Measurements from ENCODE around the gene TUBA1C. TPM values are rescaled to one million over a fixed set of nuclear protein-coding genes. Genes with fewer than 3 reads are reported as not detected.
"Not testable (repeated sequence)": the region's sequence is repeated elsewhere in the genome, so short reads cannot be mapped to it uniquely, and the experiment has no call there.

Gene TUBA1C
- total RNA-seq, 1 donor from 2014 or later, result 50.9 TPM

- ATAC-seq (ENCODE audit: poor library complexity) (no peak), DNase-seq (no peak)
- intact Hi-C loops (cut with DNase I), result no loop called here
These were observed 20.7 kb upstream of the TUBA1C start for GRCh38 chr12:49244176-49244575.

DNA sequence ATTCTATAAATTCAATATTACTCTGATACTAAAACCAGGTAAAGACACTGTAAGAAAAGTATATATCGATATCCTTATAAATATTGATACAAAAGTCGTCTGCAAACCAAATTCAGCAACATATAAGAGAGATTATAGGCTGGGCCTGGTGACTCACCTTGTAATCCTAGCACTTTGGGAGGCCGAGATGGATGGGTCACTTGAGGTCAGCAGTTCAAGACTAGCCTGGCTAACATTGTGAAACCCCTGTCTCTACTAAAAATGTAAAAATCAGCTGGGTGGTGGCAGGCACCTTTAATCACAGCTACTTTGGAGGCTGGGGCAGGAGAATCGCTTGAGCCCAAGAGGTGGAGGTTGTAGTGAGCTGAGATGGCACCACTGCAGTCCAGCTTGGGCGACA, 13.5 kb upstream of the TUBA1C start:
- intact Hi-C loops (cut with DNase I), result no loop called here
- ATAC-seq (ENCODE audit: poor library complexity) (no peak), DNase-seq (no peak)

GRCh38 chr12:49253033-49253623, 11.8 kb upstream of the TUBA1C start:
- intact Hi-C loops (cut with DNase I), result no loop called here
- DNase-seq, result no peak
- no peak for ATAC-seq (ENCODE audit: poor library complexity)

DNA sequence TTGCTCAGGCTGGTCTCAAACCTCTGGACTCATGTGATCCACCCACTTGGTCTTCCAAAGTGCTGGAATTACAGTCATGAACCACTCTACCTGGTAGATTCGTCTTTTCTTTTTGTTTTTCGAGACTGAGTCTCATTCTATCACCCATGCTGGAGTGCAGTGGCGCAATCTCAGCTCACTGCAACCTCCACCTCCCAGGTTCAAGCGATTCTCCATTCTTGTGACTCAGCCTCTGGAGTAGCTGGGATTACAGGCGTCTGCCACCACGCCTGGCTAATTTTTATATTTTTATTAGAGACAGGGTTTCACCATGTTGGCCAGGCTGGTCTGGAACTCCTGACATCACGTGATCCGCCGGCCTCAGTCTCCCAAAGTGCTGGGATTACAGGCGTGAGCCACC, 9.4 kb upstream of the TUBA1C start:
- intact Hi-C loops (cut with DNase I); ATAC-seq (ENCODE audit: poor library complexity); DNase-seq: not testable (repeated sequence)

GRCh38 chr12:49255857-49256637, 8.8 kb upstream of the TUBA1C start:
- ATAC-seq (ENCODE audit: poor library complexity), result no peak
- no peak for DNase-seq
- intact Hi-C loops (cut with DNase I), result no loop called here

DNA sequence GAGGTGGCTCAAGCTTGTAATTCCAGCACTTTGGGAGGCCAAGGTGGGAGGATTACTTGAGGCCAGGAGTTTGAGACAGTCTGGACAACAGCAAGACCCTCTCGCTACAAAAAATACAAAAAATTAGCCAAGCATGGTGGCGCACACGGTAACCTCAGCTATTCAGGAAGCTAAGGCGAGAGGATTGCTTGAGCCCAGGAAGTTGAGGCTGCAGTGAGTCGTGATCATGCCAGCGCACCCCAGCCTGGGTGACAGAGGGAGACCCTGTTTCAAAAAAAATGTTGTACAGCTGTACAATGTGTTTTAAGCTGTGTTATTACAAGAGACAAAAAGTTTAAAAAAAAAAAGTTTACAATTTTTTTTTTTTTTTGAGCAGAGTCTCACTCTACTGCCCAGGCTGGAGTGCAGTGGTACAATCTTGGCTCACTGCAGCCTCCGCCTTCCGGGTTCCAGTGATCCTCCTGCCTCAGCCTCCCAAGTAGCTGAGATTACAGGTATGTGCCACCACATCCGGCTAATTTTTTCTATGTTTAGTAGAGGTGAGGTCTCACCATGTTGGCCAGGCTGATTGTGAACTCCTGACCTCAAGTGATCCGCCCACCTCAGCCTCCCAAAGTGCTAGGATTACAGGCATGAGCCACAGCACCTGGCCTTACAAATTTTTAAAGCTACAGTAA, 7.2 kb upstream of the TUBA1C start:
- ATAC-seq (ENCODE audit: poor library complexity); intact Hi-C loops (cut with DNase I); DNase-seq: not testable (repeated sequence)

- ATAC-seq (ENCODE audit: poor library complexity) (no peak), DNase-seq (no peak)
- intact Hi-C loops (cut with DNase I), result no loop called here
These were observed 5.4 kb upstream of the TUBA1C start for GRCh38 chr12:49259452-49259851.

DNA sequence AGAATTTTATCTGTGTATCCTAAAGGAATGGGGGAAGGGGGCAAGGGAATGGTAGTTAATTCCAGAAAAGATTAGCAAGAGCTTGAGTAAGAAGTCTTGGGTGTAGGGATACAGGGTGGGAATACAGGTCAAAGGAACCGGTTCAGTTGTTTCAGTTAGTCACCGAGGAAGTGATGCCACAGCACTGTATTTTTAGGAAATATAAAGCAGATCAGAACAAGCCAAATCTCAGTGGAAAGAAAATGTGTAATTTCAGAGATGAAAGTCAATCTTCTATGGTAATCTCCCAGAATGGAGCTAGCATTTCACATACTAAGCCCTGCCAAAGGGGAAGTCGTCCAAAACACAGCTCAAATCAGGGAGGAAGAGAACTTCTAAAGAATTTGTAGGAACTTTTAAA, 4.7 kb upstream of the TUBA1C start:
- DNase-seq, result no peak
- no peak for ATAC-seq (ENCODE audit: poor library complexity)
- intact Hi-C loops (cut with DNase I), result no loop called here

GRCh38 chr12:49260571-49261363, 4.1 kb upstream of the TUBA1C start:
- intact Hi-C loops (cut with DNase I), result no loop called here
- DNase-seq (no peak), ATAC-seq (ENCODE audit: poor library complexity) (no peak)

DNA sequence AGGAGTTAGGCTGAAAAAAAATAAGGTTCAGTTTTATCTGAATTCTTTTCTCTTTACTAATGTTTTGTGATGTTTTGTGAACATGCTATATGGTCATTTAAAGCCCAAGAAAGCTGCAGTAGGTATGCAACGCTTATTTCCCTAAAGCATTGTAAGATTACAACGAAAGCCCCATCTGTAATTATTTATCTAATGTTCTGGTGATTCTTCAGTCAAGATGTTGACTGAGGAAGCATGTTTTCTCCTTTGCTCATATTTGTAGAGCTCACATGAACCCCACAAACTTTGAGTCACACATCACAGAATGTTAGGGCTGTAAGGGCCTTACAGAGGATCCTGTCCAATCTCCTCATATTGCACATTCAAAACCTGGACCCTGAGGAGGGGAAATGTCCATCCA, 3.2 kb upstream of the TUBA1C start:
- intact Hi-C loops (cut with DNase I), result no loop called here
- DNase-seq (no peak), ATAC-seq (ENCODE audit: poor library complexity) (no peak)

GRCh38 chr12:49263400-49263763, 1.5 kb upstream of the TUBA1C start:
- no peak for ATAC-seq (ENCODE audit: poor library complexity)
- intact Hi-C loops (cut with DNase I), result no loop called here
- no peak for DNase-seq

- intact Hi-C loops (cut with DNase I), result no loop called here
- DNase-seq (no peak), ATAC-seq (ENCODE audit: poor library complexity) (peak; percentile 50)
These were observed 413 bp upstream of the TUBA1C start for GRCh38 chr12:49264466-49264872.

DNA sequence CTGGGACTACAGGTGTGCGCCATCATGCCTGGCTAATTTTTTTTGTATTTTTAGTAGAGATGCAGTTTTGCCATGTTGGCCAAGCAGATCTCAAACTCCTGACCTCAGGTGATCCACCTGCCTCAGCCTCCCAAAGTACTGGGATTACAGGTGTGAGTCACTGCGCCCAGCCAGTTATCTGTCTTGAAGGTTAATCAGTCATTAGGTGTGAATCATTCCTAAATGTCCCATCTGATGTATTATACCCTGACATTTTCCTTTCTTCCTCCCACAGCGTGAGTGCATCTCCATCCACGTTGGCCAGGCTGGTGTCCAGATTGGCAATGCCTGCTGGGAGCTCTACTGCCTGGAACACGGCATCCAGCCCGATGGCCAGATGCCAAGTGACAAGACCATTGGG, 4.3 kb downstream of the TUBA1C start:
- intact Hi-C loops (cut with DNase I); DNase-seq; ATAC-seq (ENCODE audit: poor library complexity): not testable (repeated sequence)

DNA sequence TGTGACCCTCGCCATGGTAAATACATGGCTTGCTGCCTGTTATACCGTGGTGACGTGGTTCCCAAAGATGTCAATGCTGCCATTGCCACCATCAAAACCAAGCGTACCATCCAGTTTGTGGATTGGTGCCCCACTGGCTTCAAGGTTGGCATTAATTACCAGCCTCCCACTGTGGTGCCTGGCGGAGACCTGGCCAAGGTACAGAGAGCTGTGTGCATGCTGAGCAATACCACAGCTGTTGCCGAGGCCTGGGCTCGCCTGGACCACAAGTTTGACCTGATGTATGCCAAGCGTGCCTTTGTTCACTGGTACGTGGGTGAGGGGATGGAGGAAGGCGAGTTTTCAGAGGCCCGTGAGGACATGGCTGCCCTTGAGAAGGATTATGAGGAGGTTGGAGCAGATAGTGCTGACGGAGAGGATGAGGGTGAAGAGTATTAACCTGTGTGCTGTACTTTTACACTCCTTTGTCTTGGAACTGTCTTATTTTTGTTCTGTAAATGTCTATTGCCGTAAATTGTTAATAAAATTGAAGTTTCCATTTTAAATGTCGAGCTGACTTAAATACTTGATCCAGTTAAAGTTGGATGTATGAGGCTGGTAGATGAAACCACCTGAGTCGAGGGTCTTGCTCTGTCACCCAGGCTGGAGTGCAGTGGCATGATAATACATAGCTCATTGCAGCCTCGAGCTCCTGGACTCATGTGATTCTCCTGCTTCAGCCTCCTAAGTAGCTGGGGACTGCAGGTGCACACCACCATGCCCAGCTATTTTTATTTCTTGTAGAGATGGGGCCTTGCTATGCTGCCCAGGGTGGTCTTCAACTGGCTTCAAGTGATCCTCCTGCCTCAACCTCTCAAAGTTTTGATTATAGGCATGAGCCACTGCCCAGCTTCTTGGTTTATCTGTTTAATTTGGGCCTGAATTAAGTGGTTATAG, 8.2 kb downstream of the TUBA1C start:
- DNase-seq (no peak), ATAC-seq (ENCODE audit: poor library complexity) (no peak)
- intact Hi-C loops (cut with DNase I), result no loop called here

GRCh38 chr12:49273726-49274395, 9.0 kb downstream of the TUBA1C start:
- ATAC-seq (ENCODE audit: poor library complexity) (no peak), DNase-seq (no peak)

DNA sequence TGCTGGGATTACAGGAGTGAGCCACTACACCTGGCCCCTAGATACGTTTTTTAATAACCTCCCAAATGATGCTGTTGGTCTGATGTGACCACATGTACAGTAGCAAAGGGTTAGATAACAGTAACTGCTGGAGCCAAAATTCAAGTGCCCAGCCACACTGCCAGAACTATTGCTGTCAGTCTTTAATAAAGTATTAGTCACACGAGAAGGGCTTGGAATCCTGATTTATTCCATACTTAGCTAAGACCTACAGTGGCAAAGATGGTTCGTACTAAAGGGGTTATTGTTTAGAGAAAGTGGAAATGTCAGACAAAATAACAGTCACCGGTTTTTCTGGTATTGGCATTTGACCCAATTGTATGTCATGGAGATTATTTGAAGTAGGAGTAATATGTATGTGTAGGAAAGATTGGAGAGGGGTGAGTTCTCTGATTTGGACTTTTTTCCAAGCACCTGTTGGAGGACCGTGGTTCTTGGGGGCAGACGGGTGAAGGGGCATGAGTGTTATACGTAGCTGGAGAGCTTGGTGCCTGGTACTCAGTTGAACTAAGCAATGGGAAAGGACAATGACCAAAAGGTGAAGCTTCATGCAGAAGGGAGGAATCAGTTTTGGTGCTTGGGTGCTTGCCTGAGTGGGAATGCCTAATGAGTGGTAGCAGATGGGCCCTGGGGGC, 9.7 kb downstream of the TUBA1C start:
- ATAC-seq (ENCODE audit: poor library complexity) (peak; percentile 80), DNase-seq (no peak)
- intact Hi-C loops (cut with DNase I), result no loop called here

More at GRCh38 chr12:49273726-49274395, 9.0 kb downstream of the TUBA1C start:
- intact Hi-C loops (cut with DNase I), result no loop called here
